Liver (tissue), 9 donors: ENCODE results near the gene TMC1. TPM values are rescaled to one million over a fixed set of nuclear protein-coding genes. Genes with fewer than 3 reads are reported as not detected.

Experiments
- DNase-seq: peaks from one replicate; pipeline ENCODE4 v3.0.0-alpha.2; 2017; ENCODE audit warnings: low spot score
- H3K27ac ChIP-seq, 2 donors: one replicate each; pipeline ENCODE4 v1.7.0; 2013; ENCODE audit warnings: inconsistent platforms in 2 of 2, low read length in 2 of 2, control low read depth in 1 of 2, low read depth in 1 of 2, mild to moderate bottlenecking in 1 of 2
- H3K27me3 ChIP-seq, 4 donors: one replicate each; pipeline versions ENCODE4 v1.6.1 to v1.7.0; 2013; ENCODE audit warnings: low read length in 3 of 4, inconsistent platforms in 1 of 4, mild to moderate bottlenecking in 1 of 4, moderate library complexity in 1 of 4; ENCODE audit not compliant: control insufficient read depth in 4 of 4, insufficient read depth in 4 of 4
- H3K36me3 ChIP-seq, 4 donors: one replicate each; pipeline versions ENCODE4 v1.6.1 to v1.7.0; 2013; ENCODE audit warnings: low read length in 3 of 4, mild to moderate bottlenecking in 3 of 4, low read depth in 1 of 4, moderate library complexity in 1 of 4; ENCODE audit not compliant: control insufficient read depth in 4 of 4, insufficient read depth in 3 of 4
- H3K4me1 ChIP-seq, 4 donors: one replicate each; pipeline versions ENCODE4 v1.6.1 to v1.7.0; 2013; ENCODE audit warnings: low read length in 3 of 4, mild to moderate bottlenecking in 3 of 4, moderate library complexity in 1 of 4; ENCODE audit not compliant: control insufficient read depth in 4 of 4, insufficient read depth in 4 of 4
- H3K4me3 ChIP-seq, 3 donors: one replicate each; pipeline versions ENCODE4 v1.6.1 to v1.7.0; 2013; ENCODE audit warnings: low read length in 3 of 3, control low read depth in 1 of 3, low read depth in 1 of 3, mild to moderate bottlenecking in 1 of 3
- H3K9ac ChIP-seq, 2 donors: one replicate each; pipeline ENCODE4 v1.7.0; 2013; ENCODE audit warnings: low read length in 2 of 2, mild to moderate bottlenecking in 2 of 2, moderate library complexity in 2 of 2, control low read depth in 1 of 2, low read depth in 1 of 2
- H3K9me3 ChIP-seq, 4 donors: one replicate each; pipeline versions ENCODE4 v1.6.1 to v1.7.0; 2013; ENCODE audit warnings: low read length in 3 of 4; ENCODE audit not compliant: control insufficient read depth in 4 of 4
- EGR1 ChIP-seq, 2 donors: IDR thresholded peaks; 2 replicates each; pipeline ENCODE4 v1.6.1; 2016 to 2018; ENCODE audit warnings: antibody characterized with exemption in 2 of 2, low read depth in 2 of 2
- FOXA1 ChIP-seq: IDR thresholded peaks from 2 replicates; pipeline ENCODE4 v1.6.1; 2016; ENCODE audit warnings: antibody characterized with exemption
- FOXA2 ChIP-seq: IDR thresholded peaks from 2 replicates; pipeline ENCODE4 v1.6.1; 2016; ENCODE audit warnings: antibody characterized with exemption
- GABPA ChIP-seq, 2 donors: IDR thresholded peaks in 1 of 2; conservative IDR thresholded peaks in 1 of 2; 2 replicates each; pipeline ENCODE4 v1.6.1; 2016; ENCODE audit warnings: antibody characterized with exemption in 2 of 2, mild to moderate bottlenecking in 1 of 2, moderate library complexity in 1 of 2
- HNF4G ChIP-seq: IDR thresholded peaks from 2 replicates; pipeline ENCODE4 v1.6.1; 2016; ENCODE audit warnings: antibody characterized with exemption
- NR2F2 ChIP-seq: IDR thresholded peaks from 2 replicates; pipeline ENCODE4 v1.6.1; 2016; ENCODE audit warnings: antibody characterized with exemption
- RAD21 ChIP-seq, 2 donors: IDR thresholded peaks; 2 replicates each; pipeline ENCODE4 v1.6.1; 2016; ENCODE audit warnings: antibody characterized with exemption in 2 of 2, mild to moderate bottlenecking in 2 of 2
- RXRA ChIP-seq, 2 donors: IDR thresholded peaks; 2 replicates each; pipeline ENCODE4 v1.6.1; 2017 to 2018; ENCODE audit warnings: antibody characterized with exemption in 2 of 2, mild to moderate bottlenecking in 1 of 2
- SP1 ChIP-seq: IDR thresholded peaks from 2 replicates; pipeline ENCODE4 v1.6.1; 2018; ENCODE audit warnings: antibody characterized with exemption, mild to moderate bottlenecking
- TAF1 ChIP-seq: conservative IDR thresholded peaks from 2 replicates; pipeline ENCODE4 v1.6.1; 2016; ENCODE audit warnings: antibody characterized with exemption, mild to moderate bottlenecking
- YY1 ChIP-seq: IDR thresholded peaks from 2 replicates; pipeline ENCODE4 v1.6.1; 2016; ENCODE audit warnings: antibody characterized with exemption, mild to moderate bottlenecking
- ZBTB33 ChIP-seq: IDR thresholded peaks from 2 replicates; pipeline ENCODE4 v1.6.1; 2016; ENCODE audit warnings: antibody characterized with exemption
- WGBS: extraction: QIAGEN DNeasy Blood & Tissue Kit; methylation state at CpG from one replicate; pipeline ENCODE4 v1.1.7; 2013; 5-methylcytosine and 5-hydroxymethylcytosine counted together
- polyA plus RNA-seq, 2 donors: library from polyadenylated mRNA; stranded (reverse) in 1 of 2; unstranded in 1 of 2; fragments of 200-250 nt in 1 of 2; fragments of >200 nt in 1 of 2; fragmentation: Nextera tagmentation in 1 of 2; extraction: Ambion mirVana in 1 of 2; gene quantifications; one replicate each; pipeline versions ENCODE4 v1.2.1 to v1.2.3, GENCODE V29; 2013 to 2015
- total RNA-seq, 2 donors: library from RNA; depleted of rRNA; stranded (reverse); fragments of >200 nt; gene quantifications; one replicate each; pipeline ENCODE4 v1.2.3, GENCODE V29; 2014
- TF ChIP-seq, protein P1 (sequence below): IDR thresholded peaks from 2 replicates; pipeline ENCODE4 v1.6.1; 2016; ENCODE audit warnings: antibody characterized with exemption
- TF ChIP-seq, protein P2 (sequence below): fragments of 150-350 bp; IDR thresholded peaks from 2 replicates; pipeline ENCODE4 v1.5.1; 2017; ENCODE audit warnings: improper control_type of control experiment, low read depth, low read length; ENCODE audit not compliant: missing input control
- TF ChIP-seq, protein P3 (sequence below): IDR thresholded peaks from 2 replicates; pipeline ENCODE4 v1.6.1; 2016; ENCODE audit warnings: antibody characterized with exemption, mild to moderate bottlenecking
- donor health status: healthy.
- donor health status: healthy.
- donor health status: healthy.
- donor health status: healthy.
- donor health status: healthy.

The TMC1 gene
- total and polyA plus RNA-seq, 4 donors = 0.09 TPM; not detected in 3

- H3K27ac ChIP-seq = no peak overlapping the region
- no peaks in the 10 kb centered on the region for H3K27me3 ChIP-seq
- no peaks in the 10 kb centered on the region for H3K36me3 ChIP-seq
- no peaks in the 10 kb centered on the region for H3K9me3 ChIP-seq
- no peak for TF ChIP-seq ZBTB33
- no peak for TF ChIP-seq YY1
- no peak for TF ChIP-seq SP1
- TF ChIP-seq, protein P1, sequence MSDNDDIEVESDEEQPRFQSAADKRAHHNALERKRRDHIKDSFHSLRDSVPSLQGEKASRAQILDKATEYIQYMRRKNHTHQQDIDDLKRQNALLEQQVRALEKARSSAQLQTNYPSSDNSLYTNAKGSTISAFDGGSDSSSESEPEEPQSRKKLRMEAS = no peak
- TF ChIP-seq, protein P2, sequence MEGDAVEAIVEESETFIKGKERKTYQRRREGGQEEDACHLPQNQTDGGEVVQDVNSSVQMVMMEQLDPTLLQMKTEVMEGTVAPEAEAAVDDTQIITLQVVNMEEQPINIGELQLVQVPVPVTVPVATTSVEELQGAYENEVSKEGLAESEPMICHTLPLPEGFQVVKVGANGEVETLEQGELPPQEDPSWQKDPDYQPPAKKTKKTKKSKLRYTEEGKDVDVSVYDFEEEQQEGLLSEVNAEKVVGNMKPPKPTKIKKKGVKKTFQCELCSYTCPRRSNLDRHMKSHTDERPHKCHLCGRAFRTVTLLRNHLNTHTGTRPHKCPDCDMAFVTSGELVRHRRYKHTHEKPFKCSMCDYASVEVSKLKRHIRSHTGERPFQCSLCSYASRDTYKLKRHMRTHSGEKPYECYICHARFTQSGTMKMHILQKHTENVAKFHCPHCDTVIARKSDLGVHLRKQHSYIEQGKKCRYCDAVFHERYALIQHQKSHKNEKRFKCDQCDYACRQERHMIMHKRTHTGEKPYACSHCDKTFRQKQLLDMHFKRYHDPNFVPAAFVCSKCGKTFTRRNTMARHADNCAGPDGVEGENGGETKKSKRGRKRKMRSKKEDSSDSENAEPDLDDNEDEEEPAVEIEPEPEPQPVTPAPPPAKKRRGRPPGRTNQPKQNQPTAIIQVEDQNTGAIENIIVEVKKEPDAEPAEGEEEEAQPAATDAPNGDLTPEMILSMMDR = no peak
- no peak for TF ChIP-seq NR2F2
- TF ChIP-seq HNF4G = no peak
- TF ChIP-seq TAF1 = no peak
- DNase-seq = no peak
- H3K9ac ChIP-seq = no peak overlapping the region
- WGBS = 79% methylated on average over 2 of the region's 2 CpGs
- H3K4me1 ChIP-seq = no peaks in the 10 kb centered on the region
- H3K4me3 ChIP-seq = no peak overlapping the region
Observed at GRCh38 chr9:72622186-72622585, 100.8 kb downstream of the TMC1 start.

DNA sequence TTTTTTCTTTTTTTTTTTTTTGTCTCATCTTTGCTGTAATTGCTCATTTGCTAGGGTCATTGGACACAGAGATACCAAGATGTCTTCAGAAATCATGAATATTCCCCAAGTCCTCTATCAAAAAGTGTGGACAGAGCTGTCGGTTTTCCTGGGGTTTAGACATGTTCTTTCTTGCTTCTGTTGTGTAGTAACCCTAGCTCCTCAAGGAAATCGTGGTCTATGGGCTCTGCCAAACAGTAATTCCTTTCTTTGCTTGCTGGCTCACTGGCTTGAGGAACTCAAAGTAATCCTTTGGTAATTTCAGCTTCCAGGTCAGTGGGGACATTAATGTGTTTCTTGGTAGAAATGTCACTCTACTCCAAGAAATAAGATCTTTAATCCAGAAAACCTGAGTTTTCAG is 101.7 kb downstream of the TMC1 start:
- Histone ChIP-seq H3K9me3 (no peaks in the 10 kb centered on the region), H3K4me3 (no peak overlapping the region), H3K9ac (no peak overlapping the region), H3K27me3 (no peaks in the 10 kb centered on the region), H3K36me3 (no peaks in the 10 kb centered on the region), H3K4me1 (no peaks in the 10 kb centered on the region), H3K27ac (no peak overlapping the region)
- no peak for TF ChIP-seq HNF4G
- TF ChIP-seq RXRA (IDR thresholded peaks at IDR 0.05) = no peak
- TF ChIP-seq, protein P1 = no peak
- TF ChIP-seq TAF1 = no peak
- TF ChIP-seq ZBTB33 = no peak
- TF ChIP-seq FOXA2 = no peak
- TF ChIP-seq RAD21 (IDR thresholded peaks at IDR 0.05) = no peak
- TF ChIP-seq, protein P3, sequence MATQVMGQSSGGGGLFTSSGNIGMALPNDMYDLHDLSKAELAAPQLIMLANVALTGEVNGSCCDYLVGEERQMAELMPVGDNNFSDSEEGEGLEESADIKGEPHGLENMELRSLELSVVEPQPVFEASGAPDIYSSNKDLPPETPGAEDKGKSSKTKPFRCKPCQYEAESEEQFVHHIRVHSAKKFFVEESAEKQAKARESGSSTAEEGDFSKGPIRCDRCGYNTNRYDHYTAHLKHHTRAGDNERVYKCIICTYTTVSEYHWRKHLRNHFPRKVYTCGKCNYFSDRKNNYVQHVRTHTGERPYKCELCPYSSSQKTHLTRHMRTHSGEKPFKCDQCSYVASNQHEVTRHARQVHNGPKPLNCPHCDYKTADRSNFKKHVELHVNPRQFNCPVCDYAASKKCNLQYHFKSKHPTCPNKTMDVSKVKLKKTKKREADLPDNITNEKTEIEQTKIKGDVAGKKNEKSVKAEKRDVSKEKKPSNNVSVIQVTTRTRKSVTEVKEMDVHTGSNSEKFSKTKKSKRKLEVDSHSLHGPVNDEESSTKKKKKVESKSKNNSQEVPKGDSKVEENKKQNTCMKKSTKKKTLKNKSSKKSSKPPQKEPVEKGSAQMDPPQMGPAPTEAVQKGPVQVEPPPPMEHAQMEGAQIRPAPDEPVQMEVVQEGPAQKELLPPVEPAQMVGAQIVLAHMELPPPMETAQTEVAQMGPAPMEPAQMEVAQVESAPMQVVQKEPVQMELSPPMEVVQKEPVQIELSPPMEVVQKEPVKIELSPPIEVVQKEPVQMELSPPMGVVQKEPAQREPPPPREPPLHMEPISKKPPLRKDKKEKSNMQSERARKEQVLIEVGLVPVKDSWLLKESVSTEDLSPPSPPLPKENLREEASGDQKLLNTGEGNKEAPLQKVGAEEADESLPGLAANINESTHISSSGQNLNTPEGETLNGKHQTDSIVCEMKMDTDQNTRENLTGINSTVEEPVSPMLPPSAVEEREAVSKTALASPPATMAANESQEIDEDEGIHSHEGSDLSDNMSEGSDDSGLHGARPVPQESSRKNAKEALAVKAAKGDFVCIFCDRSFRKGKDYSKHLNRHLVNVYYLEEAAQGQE = no peak
- TF ChIP-seq EGR1 (IDR thresholded peaks at IDR 0.05; ENCODE audit: low read depth in 2 of 2) = no peak
- TF ChIP-seq FOXA1 = no peak
- TF ChIP-seq NR2F2 = no peak
- TF ChIP-seq GABPA (IDR thresholded peaks at IDR 0.05 in 1 of 2, conservative IDR thresholded peaks at IDR 0.05 in 1 of 2) = no peak
- 56% methylated on average over 2 of the region's 2 CpGs for WGBS
- no peak for DNase-seq
